NCI-H128 (cell line): ENCODE results near the gene SLC6A11.

Experiments
- DNase-seq: peaks from one replicate; lab custom pipeline; 2025; ENCODE audit not compliant: unreplicated experiment; lab: John Stamatoyannopoulos, UW

Gene SLC6A11

GRCh38 chr3:10837849-10838248 is 21.8 kb downstream of the SLC6A11 start:
- DNase-seq, result no peak

GRCh38 chr3:10839167-10839566 is 23.1 kb downstream of the SLC6A11 start:
- DNase-seq, result no peak

- no peak for DNase-seq
These were observed 25.1 kb downstream of the SLC6A11 start for GRCh38 chr3:10841100-10841499.

- DNase-seq, result no peak
These were observed 27.4 kb downstream of the SLC6A11 start for GRCh38 chr3:10843378-10843777.

GRCh38 chr3:10845001-10845761 is 29.2 kb downstream of the SLC6A11 start:
- DNase-seq, result no peak

GRCh38 chr3:10845839-10846656 is 30.0 kb downstream of the SLC6A11 start:
- no peak for DNase-seq

GRCh38 chr3:10846657-10846975 is 30.6 kb downstream of the SLC6A11 start:
- no peak for DNase-seq

- no peak for DNase-seq
These were observed 32.2 kb downstream of the SLC6A11 start for GRCh38 chr3:10848261-10848660.

GRCh38 chr3:10852066-10852808 is 36.2 kb downstream of the SLC6A11 start:
- DNase-seq, result no peak

GRCh38 chr3:10855083-10855870 is 39.2 kb downstream of the SLC6A11 start:
- no peak for DNase-seq

- DNase-seq, result no peak
These were observed 40.0 kb downstream of the SLC6A11 start for GRCh38 chr3:10855871-10856662.

GRCh38 chr3:10857235-10857634 is 41.2 kb downstream of the SLC6A11 start:
- no peak for DNase-seq

- no peak for DNase-seq
These were observed 42.1 kb downstream of the SLC6A11 start for GRCh38 chr3:10858091-10858490.

GRCh38 chr3:10867384-10867783 is 51.4 kb downstream of the SLC6A11 start:
- DNase-seq, result no peak

GRCh38 chr3:10869460-10869859 is 53.4 kb downstream of the SLC6A11 start:
- DNase-seq, result no peak

GRCh38 chr3:10870296-10870695 is 54.3 kb downstream of the SLC6A11 start:
- DNase-seq, result no peak

GRCh38 chr3:10873415-10873814 is 57.4 kb downstream of the SLC6A11 start:
- DNase-seq, result no peak

- DNase-seq, result no peak
These were observed 59.9 kb downstream of the SLC6A11 start for GRCh38 chr3:10875914-10876313.

GRCh38 chr3:10876661-10877060 is 60.6 kb downstream of the SLC6A11 start:
- no peak for DNase-seq

- no peak for DNase-seq
These were observed 66.8 kb downstream of the SLC6A11 start for GRCh38 chr3:10882851-10883250.
